Right forelimb (tissue), 1 donor: ENCODE results near the gene FH.

Experiments
- DNase-seq: peaks from one replicate; pipeline ENCODE4 v3.0.0-alpha.2; 2018

The FH gene

DNA sequence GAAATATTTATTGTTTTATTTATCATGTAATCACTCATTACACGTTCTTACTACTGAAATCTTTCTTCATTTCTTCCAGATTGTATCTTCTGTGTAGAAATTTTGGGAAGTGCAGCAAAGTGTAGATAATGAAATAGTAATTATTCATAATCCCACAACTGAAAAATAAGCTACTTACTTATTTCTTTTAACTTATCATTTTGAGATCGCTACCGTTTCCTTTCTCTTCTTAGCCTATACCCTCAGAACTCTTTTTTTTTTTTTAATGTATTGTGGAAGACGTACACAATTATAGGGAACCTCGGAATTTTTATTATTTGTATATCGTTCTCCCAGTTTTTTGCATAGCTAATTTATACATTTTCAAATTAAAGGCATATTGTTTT, 518 bp upstream of the FH start:
- DNase-seq = no peak

- DNase-seq = no peak
Observed at GRCh38 chr1:241518476-241519307, 863 bp downstream of the FH start.

GRCh38 chr1:241513378-241513777, 6.2 kb downstream of the FH start:
- DNase-seq = no peak

DNA sequence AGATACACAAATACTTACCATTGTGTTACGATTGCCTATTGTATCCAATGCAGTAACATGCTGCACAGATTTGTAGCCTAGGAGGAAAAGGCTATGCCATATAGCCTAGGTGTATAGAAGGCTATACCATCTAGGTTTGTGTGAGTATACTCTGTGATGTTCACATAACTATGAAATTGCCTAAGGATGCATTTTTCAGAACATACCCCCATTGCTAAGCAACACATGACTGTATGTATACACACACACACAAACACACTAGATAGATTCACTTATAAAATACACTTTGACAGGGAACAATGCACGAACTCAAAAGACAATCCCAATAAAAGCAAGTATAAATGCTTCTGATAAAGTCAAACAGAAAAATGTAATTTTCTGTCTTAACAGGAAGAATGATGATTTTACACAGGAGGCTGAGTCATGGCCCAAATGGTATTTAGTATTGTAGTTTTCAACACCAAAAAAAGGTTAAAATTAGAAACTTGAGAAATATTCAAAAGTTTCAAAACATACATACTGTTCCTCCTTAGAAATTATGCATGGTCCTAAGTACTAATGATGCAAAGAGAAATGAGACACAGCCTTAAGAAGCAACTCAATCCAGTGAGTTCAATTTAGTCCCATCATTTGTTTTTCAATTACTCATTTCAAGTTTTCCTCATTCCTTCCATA, 12.2 kb downstream of the FH start:
- no peak for DNase-seq

- DNase-seq = no peak
Observed at GRCh38 chr1:241503444-241503843, 16.1 kb downstream of the FH start.

DNA sequence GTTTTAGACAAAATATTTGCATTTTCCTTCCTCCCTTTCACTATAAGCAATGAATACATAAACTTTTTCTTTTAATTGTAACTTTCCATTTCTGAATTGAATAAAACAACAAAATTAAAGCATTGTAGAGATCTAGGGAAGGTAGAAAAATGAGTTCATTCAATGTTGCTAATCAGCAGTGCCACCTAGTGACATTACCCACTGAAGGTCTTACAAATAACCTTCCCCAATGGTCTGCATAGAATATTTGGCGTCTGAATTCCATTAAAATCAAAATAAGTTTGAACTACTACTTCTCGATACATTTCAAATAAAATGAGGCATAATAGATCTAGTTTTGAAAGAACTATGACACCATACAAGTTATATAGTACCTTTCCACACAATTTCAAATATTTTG, 19.6 kb downstream of the FH start:
- DNase-seq = no peak

- no peak for DNase-seq
Observed at GRCh38 chr1:241495741-241496140, 23.8 kb downstream of the FH start.

- no peak for DNase-seq
Observed at GRCh38 chr1:241488739-241489138, 30.8 kb downstream of the FH start.

- no peak for DNase-seq
Observed at GRCh38 chr1:241485554-241485992, 34.0 kb downstream of the FH start.

- no peak for DNase-seq
Observed at GRCh38 chr1:241485145-241485544, 34.4 kb downstream of the FH start.

DNA sequence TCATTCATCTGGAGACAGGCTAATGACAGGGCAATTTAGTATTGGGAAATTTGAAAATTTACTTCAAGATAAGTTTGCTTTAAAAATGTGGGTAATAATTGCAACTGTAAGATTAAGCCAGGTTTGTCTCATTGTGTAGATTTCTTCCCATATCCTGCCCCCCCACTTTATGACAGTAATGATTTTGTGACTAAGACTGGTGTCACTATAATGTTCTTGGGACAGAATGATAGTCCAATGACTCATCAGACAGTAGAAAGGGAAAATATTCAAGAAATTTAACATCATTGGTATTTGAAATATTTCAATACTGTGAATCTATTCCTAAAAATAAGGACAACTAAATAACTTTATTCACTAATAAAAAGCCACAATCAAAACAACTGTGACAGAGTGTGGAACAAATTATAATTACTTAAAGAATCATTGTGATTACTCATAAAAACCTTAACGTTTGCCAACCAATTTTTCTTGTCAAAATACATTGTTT, 36.7 kb downstream of the FH start:
- no peak for DNase-seq

DNA sequence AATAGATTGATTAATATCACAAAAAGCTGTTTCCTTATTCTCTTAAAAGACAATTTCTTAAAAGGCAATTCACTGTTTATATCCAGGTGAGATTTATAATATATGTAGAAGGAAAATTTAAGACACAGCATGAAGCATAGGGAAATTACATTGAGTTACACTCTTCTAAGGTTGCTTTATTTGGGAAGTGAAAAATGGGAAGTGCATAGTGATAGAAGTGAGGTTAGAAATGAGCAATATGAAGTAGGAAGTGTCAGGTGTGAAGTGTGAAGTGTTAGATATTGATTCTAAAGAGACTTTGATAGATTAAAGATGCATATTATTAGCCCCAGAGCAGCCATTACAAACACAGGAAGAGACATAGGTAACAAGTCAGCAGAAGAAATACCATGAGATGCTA, 40.3 kb downstream of the FH start:
- no peak for DNase-seq

- DNase-seq = no peak
Observed at GRCh38 chr1:241475671-241476070, 43.9 kb downstream of the FH start.

- DNase-seq = no peak
Observed at GRCh38 chr1:241473026-241473425, 46.5 kb downstream of the FH start.

GRCh38 chr1:241470908-241471590, 48.5 kb downstream of the FH start:
- DNase-seq = no peak

DNA sequence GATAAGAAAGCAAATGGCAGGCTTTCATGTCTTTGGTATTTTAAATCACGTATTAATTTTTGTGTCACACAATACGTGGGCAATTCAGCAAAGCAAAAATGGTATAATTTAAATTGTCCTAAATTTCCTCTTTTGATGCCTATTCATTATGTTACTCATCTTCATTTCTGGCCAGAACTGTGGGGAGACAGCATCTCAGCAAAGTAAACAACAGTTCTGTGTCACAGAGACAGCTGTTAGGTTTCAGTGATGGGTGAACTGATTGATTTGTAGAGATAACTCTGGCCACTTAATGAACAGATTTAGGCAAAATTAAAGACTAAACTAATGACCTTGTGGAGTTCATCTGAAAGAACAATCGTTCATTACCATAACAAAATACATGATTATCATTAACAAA, 49.2 kb downstream of the FH start:
- DNase-seq = no peak

DNA sequence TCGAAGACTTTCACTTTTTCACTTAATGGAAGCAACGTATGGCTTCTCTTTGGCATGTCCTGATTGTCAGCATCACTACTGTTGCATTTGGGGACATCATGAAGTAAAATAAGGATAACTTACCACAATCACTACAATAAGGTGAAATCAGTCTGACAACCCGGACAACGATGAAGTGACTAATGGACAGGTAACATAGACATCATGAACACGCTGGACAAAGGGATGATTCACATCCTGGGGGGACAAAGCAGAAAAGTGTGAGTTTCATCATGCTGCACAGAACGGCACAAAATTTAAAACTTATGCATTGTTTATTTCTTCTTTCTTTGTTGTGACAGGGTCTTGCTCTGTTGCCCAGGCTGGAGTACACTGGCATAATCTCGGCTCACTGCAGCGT, 53.9 kb downstream of the FH start:
- no peak for DNase-seq

DNA sequence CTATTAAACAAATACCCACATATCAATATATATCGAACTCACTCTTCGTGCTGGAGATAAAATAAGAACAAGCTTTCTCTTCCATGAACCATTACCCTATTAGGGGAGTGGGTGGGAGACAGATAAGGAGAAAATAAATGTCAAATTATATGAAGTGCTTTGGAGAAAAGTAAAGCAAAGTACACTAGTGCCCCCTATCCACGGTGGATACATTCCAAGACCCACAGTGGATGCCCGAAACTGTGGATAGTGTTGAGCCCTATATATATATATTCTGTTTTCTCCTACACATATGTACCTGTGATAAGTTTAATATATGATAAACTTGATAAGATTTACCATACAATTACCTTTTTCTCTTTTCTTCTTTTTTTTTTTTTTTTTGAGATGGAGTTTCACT, 54.6 kb downstream of the FH start:
- no peak for DNase-seq

GRCh38 chr1:241462391-241462790, 57.2 kb downstream of the FH start:
- DNase-seq = no peak

DNA sequence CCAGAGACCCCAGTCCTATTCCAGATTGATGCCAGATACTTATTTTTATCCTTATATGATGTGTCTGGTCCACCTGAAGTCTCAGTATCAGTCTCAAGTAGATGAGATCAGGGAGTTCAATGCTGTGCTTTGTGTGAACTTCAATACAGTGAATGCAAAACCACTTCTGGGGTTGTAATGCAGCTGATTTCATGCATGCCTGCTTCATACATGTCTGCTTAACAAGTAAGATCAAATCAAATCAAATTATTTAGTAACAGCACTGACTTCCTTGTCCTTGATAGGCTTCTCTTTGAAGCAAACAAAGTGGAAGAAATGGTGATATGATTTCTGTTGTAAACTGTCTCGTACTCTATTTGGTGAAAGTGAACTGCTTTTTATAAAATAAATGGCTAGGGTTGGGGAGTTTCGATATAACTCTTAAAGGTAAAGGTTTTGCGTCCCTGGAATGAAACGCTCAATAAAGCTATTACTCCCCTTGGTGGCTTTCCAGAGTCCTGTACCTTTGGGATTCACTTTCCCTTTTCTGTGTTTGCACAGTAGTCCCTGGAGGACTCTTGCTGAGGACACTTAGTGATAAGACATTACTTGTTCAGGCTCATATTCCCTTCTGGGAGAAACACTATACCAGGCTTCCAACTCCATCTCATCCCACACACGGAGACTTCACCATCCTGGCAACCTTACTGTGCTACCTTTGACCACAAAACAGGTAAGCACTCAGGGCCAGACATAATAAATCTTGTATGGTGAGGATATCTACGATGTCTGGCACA, 59.3 kb downstream of the FH start:
- DNase-seq = no peak

DNA sequence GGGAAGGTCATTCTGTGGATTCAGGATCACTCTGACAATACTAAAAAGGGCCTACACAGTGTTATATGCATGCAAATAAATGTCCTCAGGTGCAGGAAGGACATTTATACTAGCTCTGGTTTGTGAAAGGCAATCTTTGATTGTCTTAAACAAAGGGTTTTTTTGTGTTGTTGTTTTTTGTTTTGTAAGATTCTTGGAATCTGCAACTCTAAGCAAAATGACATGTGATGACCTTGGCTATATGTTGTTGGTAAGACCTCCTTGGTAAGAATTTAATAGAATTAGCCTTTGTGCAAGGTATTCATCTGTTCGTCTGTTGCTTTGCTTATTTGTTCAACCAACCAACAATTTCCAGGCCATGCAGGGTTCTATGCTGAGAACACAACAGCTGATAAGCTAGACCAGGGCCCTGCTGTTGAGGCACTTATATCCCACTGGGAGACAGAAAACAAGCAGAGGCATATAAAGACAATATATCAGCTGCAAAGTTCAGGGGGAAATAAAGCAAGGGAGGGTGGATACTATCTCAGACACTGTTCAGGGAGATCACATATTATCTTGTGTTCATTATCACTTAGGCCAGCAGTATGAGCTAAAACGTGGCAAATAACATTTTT, 60.3 kb downstream of the FH start:
- no peak for DNase-seq

DNA sequence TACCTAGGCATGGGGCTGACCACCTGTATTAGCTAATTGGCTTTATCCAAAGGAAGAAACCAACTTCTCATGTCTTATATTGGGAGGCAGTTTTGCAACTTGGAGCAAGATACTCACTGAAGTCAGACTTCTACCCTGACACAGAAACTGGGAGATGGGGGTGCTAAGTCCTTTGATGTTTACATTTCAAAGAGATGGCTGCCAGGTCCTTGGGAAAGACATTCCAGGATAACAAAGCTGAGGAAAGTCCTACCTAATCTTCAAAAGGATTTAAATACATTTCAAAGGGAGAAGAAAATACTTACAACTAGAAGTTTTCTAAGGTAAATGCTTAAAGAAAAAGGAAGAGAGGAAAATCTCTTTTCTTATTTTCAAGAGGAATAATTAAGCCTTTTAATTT, 62.1 kb downstream of the FH start:
- DNase-seq = no peak

- DNase-seq = no peak
Observed at GRCh38 chr1:241456743-241457142, 62.8 kb downstream of the FH start.
